A549 (cell line): ENCODE measurements around the gene ANKRD55. TPM values are rescaled to one million over a fixed set of nuclear protein-coding genes. Genes with fewer than 3 reads are reported as not detected.

Experiments used
- ATAC-seq, 2 experiments: fragments of 200-7000 bp in 1 of 2; fragments of >200 bp in 1 of 2; cut with Nextera tagmentation in 1 of 2; cut with Tn5 transposase in 1 of 2; 3 replicates each; pipeline versions ENCODE4 v1.8.0 to v1.9.1; 2018 to 2020; ENCODE audit warnings: mild to moderate bottlenecking in 1 of 2, moderate library complexity in 1 of 2
- CTCF ChIA-PET: fragments of 300-600 bp; sonication (Branson Sonifier 250); formaldehyde crosslinking; extraction: SDS; loops from one replicate; lab custom pipeline; 2021; ENCODE audit warnings: antibody characterized with exemption, inconsistent platforms; lab: Yijun Ruan, JAX
- POLR2A ChIA-PET: fragments of 350-600 bp; formaldehyde crosslinking; extraction: SDS; loops from one replicate; lab custom pipeline; 2021; ENCODE audit warnings: antibody characterized with exemption, inconsistent platforms; lab: Yijun Ruan, JAX
- DNase-seq, 2 experiments: peaks; one replicate each; pipeline versions ENCODE4 v3.0.0 to v3.0.0-alpha.2; 2011 to 2016; ENCODE audit warnings: low read depth in 1 of 2, low spot score in 1 of 2
- FAIRE-seq: peaks from 2 replicates; lab custom pipeline; 2011; peaks lifted over from hg19 to GRCh38; lab: Jason Lieb, UNC
- H3K27ac ChIP-seq, 2 experiments: fragments of >200 bp; sonication (Bioruptor Twin); formaldehyde crosslinking; 3 replicates each; pipeline ENCODE4 v1.5.1; 2016 to 2017
- H3K4me1 ChIP-seq: fragments of >200 bp; sonication (Bioruptor Twin); formaldehyde crosslinking; 3 replicates; pipeline ENCODE4 v1.6.1; 2016
- H3K4me2 ChIP-seq: fragments of >200 bp; sonication (Bioruptor Twin); formaldehyde crosslinking; 3 replicates; pipeline ENCODE4 v1.6.1; 2016
- H3K4me3 ChIP-seq: fragments of >200 bp; sonication (Bioruptor Twin); formaldehyde crosslinking; 3 replicates; pipeline ENCODE4 v1.5.1; 2016
- H3K9me3 ChIP-seq: fragments of >200 bp; sonication (Bioruptor Twin); formaldehyde crosslinking; 3 replicates; pipeline ENCODE4 v1.6.1; 2016
- CHD2 ChIP-seq: fragments of 150-350 bp; IDR thresholded peaks from 2 replicates; pipeline ENCODE4 v1.6.1; 2014; ENCODE audit warnings: low read length; ENCODE audit not compliant: partially characterized antibody
- EHF ChIP-seq: fragments of 250-450 bp; sonication (Bioruptor Pico); IDR thresholded peaks from 2 replicates; pipeline ENCODE4 v1.5.0; 2020; ENCODE audit warnings: mild to moderate bottlenecking
- EP300 ChIP-seq, 2 experiments: fragments of >200 bp; sonication (Bioruptor Twin); formaldehyde crosslinking; IDR thresholded peaks; 2 replicates in 1 of 2; 3 replicates in 1 of 2; pipeline ENCODE4 v1.6.1; 2016 to 2017
- FOXS1 ChIP-seq: fragments of 250-450 bp; sonication (Bioruptor Pico); IDR thresholded peaks from 2 replicates; pipeline ENCODE4 v1.5.0; 2020; ENCODE audit warnings: mild to moderate bottlenecking, moderate library complexity
- KDM5A ChIP-seq: fragments of 200-600 bp; sonication (generic); IDR thresholded peaks from 2 replicates; pipeline ENCODE4 v1.6.1; 2016; ENCODE audit warnings: antibody characterized with exemption, mild to moderate bottlenecking
- MAFK ChIP-seq: fragments of 450-650 bp; IDR thresholded peaks from 2 replicates; pipeline ENCODE4 v1.6.1; 2014; ENCODE audit not compliant: partially characterized antibody
- NPAS2 ChIP-seq: fragments of 250-450 bp; sonication (Bioruptor Pico); IDR thresholded peaks from 2 replicates; pipeline ENCODE4 v1.8.0; 2022; ENCODE audit warnings: mild to moderate bottlenecking, moderate library complexity, borderline replicate concordance
- PHF8 ChIP-seq: fragments of 200-600 bp; sonication (generic); IDR thresholded peaks from 2 replicates; pipeline ENCODE4 v1.6.1; 2016; ENCODE audit warnings: low read depth, mild to moderate bottlenecking, antibody characterized with exemption, moderate library complexity, borderline replicate concordance
- RFX5 ChIP-seq: fragments of 450-650 bp; IDR thresholded peaks from 2 replicates; pipeline ENCODE4 v1.7.1; 2014; ENCODE audit warnings: antibody characterized with exemption, mild to moderate bottlenecking, moderate library complexity
- TFCP2L1 ChIP-seq: fragments of 250-450 bp; sonication (Bioruptor Pico); IDR thresholded peaks from 2 replicates; pipeline ENCODE4 v1.5.0; 2021; ENCODE audit warnings: mild to moderate bottlenecking
- TP53 ChIP-seq: fragments of 250-450 bp; sonication (Bioruptor Pico); IDR thresholded peaks from 2 replicates; pipeline ENCODE4 v1.5.0; 2021; ENCODE audit warnings: mild to moderate bottlenecking, moderate library complexity
- WGBS: methylation state at CpG from one replicate; pipeline ENCODE4 v1.1.6; 2017; ENCODE audit errors: missing lambda C conversion rate; 5-methylcytosine and 5-hydroxymethylcytosine counted together
- polyA plus RNA-seq, 4 experiments: library from polyadenylated mRNA; depleted of rRNA in 3 of 4; stranded (reverse); fragments of >200 nt; fragmentation: RNase III in 1 of 4; extraction: RNeasy Plus Mini Kit Qiagen cat#74134 plus additional on column Dnase treatment in 1 of 4; gene quantifications; 2 replicates in 3 of 4; 3 replicates in 1 of 4; pipeline ENCODE4 v1.2.3, GENCODE V29; 2011 to 2017
- TF ChIP-seq, protein P1 (sequence below): fragments of 250-450 bp; sonication (Bioruptor Pico); IDR thresholded peaks from 2 replicates; pipeline ENCODE4 v1.5.0; 2021; ENCODE audit warnings: mild to moderate bottlenecking, moderate library complexity, borderline replicate concordance
- TF ChIP-seq, protein P2 (sequence below): fragments of >200 bp; sonication (Bioruptor Twin); formaldehyde crosslinking; IDR thresholded peaks from 2 replicates; pipeline ENCODE4 v1.6.1; 2016
- TF ChIP-seq, protein P3 (sequence below): IDR thresholded peaks from 2 replicates; pipeline ENCODE4 v1.6.1; 2012
- TF ChIP-seq, protein P4 (sequence below): IDR thresholded peaks from 2 replicates; pipeline ENCODE4 v1.6.1; 2012
- TF ChIP-seq, protein P5 (sequence below): IDR thresholded peaks from 2 replicates; pipeline ENCODE4 v1.6.1; 2012; ENCODE audit warnings: low read depth, borderline replicate concordance

Gene ANKRD55
- polyA plus RNA-seq, 2 of the 4 experiments (the other 2 are of a cell fraction): 0.10 to 0.30 TPM

DNA sequence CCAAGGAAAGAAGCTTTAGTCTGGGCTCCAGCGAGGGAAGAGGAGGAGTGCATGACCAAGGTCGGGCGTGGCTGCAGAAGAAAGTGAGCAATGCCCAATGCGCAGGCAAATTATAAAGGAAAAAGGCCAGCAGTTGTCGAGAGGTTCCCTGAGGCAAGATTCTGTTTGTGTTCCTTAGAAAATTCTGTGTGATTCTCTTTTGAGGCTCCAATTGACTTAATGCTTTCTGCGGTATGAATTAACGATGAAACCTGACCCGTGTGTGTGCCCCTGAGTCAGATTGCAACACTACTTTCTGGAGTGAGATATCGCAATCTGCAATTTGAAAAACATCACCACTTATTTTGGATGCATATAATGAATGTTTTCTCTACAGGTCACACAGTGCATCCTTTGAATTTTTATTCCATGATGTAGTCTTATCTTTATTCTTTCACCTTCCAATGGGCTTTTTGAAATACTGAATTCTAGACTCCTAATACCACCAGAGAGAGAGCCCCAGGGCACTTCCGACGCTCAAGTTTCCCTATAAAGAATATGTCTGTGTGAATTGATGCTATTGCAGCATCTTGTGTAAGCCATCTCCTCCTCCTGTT is 120.5 kb downstream of the ANKRD55 start (continued):
- TF ChIP-seq, protein P1, sequence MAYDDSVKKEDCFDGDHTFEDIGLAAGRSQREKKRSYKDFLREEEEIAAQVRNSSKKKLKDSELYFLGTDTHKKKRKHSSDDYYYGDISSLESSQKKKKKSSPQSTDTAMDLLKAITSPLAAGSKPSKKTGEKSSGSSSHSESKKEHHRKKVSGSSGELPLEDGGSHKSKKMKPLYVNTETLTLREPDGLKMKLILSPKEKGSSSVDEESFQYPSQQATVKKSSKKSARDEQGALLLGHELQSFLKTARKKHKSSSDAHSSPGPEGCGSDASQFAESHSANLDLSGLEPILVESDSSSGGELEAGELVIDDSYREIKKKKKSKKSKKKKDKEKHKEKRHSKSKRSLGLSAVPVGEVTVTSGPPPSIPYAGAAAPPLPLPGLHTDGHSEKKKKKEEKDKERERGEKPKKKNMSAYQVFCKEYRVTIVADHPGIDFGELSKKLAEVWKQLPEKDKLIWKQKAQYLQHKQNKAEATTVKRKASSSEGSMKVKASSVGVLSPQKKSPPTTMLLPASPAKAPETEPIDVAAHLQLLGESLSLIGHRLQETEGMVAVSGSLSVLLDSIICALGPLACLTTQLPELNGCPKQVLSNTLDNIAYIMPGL: no peak
- TF ChIP-seq MAFK: no peak
- TF ChIP-seq KDM5A: no peak
- TF ChIP-seq, protein P2, sequence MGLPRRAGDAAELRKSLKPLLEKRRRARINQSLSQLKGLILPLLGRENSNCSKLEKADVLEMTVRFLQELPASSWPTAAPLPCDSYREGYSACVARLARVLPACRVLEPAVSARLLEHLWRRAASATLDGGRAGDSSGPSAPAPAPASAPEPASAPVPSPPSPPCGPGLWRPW: peak; percentile 89
- TF ChIP-seq TFCP2L1 (CRISPR knock-in tag): no peak

DNA sequence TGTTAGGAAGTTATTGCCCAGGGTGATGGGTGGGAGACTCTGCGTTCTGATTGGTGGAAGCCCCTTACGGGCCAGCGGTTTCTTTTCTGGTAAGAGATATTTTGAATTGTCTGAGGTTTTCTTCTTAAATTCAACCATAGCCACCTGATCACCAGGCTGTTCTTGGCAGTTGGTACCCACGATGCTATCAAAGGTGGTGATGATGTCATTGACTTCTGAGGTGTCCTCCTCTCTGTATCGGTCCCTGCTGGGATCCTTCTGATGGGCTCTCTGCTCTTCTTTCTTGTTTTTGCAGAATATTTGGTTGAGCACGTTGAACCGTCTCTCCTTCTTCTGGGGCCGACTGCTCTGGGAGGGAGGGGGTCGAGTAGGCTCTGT is 121.7 kb downstream of the ANKRD55 start:
- ChIA-PET CTCF (interaction anchor here (2.5 kb wide), 1 partner anchor 11 kb away, joined by 6 read pairs; no protein-coding TSS in a partner anchor), POLR2A (interaction anchor here (1.4 kb wide), 1 partner anchor 12 kb away, joined by 4 read pairs; no protein-coding TSS in a partner anchor)
- TF ChIP-seq RFX5 (no peak), EP300 (IDR thresholded peaks at IDR 0.05) (no peak), TFCP2L1 (CRISPR knock-in tag) (no peak), EHF (no peak)
- TF ChIP-seq, protein P2: no peak
- TF ChIP-seq, protein P3, sequence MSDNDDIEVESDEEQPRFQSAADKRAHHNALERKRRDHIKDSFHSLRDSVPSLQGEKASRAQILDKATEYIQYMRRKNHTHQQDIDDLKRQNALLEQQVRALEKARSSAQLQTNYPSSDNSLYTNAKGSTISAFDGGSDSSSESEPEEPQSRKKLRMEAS: no peak
- H3K9me3 ChIP-seq: no peaks in the 10 kb centered on the region
- 94% methylated on average over 9 of the region's 9 CpGs for WGBS
- H3K4me2 ChIP-seq: peak overlapping the region; percentile 50; the same call in 2 of the 3 replicates
- H3K4me3 ChIP-seq: no peak overlapping the region
- H3K27ac ChIP-seq: peak overlapping the region; percentile 73 to 88
- ATAC-seq (no peak), FAIRE-seq (no peak), DNase-seq (no peak)
- H3K4me1 ChIP-seq: peaks cover 46% of the 10 kb centered on the region

DNA sequence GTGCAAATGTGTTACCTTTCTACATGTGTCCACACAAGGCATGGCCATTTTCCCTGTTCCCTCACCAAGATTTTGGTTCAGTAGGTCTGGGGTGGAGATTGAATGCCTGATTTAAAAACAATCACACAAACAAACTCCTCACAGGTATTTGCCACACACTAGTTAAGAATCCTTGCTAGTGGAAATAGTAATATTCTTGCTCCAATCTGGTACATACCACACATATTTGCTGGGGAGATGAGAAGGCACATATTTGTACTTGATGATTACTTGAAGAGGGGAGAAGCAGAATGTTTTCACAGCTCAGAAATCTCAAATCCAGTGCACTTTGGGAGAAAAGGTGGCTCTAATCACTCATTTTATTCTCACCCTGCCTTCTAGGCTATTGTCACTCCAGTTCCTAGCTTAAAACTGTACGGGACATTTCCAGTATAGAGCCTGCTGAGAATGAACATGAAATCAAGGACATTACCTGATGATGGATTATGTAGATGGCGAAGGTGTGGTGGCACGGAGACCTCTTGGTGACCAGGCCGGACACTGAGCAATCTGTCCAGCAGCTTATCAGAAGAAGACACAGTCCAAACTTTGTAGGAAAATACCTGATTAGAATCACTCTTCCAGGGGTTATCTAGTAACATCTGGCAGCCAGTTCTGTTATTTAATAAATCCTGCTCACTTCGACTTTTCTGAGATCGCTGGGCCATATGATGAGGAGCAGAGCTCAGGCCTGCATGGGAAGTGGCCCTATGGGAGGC is 122.3 kb downstream of the ANKRD55 start:
- DNase-seq: no peak

More for the DNA sequence above, 122.3 kb downstream of the ANKRD55 start:
- H3K4me2 ChIP-seq: peak overlapping the region; percentile 19
- POLR2A ChIA-PET: interaction anchor here (1.4 to 1.7 kb wide), 2 partner anchors 12 to 13 kb away, joined by 3 to 4 read pairs; no protein-coding TSS in a partner anchor
- peaks cover 48% of the 10 kb centered on the region for H3K4me1 ChIP-seq
- ATAC-seq: peak in 1 of 2 experiments; percentile 16; a peak in 1 of 6 replicates
- H3K9me3 ChIP-seq: no peaks in the 10 kb centered on the region
- no peak for FAIRE-seq
- 92% methylated on average over 6 of the region's 6 CpGs for WGBS
- peak overlapping the region; percentile 73 to 88 for H3K27ac ChIP-seq
- TF ChIP-seq PHF8 (no peak), FOXS1 (no peak), EP300 (IDR thresholded peaks at IDR 0.05) (no peak), TP53 (CRISPR knock-in tag) (no peak), KDM5A (no peak), CHD2 (no peak), NPAS2 (no peak), TFCP2L1 (CRISPR knock-in tag) (no peak)
- TF ChIP-seq, protein P2: no peak
- TF ChIP-seq, protein P4, sequence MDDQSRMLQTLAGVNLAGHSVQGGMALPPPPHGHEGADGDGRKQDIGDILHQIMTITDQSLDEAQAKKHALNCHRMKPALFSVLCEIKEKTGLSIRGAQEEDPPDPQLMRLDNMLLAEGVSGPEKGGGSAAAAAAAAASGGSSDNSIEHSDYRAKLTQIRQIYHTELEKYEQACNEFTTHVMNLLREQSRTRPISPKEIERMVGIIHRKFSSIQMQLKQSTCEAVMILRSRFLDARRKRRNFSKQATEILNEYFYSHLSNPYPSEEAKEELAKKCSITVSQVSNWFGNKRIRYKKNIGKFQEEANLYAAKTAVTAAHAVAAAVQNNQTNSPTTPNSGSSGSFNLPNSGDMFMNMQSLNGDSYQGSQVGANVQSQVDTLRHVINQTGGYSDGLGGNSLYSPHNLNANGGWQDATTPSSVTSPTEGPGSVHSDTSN: no peak
- TF ChIP-seq, protein P5, sequence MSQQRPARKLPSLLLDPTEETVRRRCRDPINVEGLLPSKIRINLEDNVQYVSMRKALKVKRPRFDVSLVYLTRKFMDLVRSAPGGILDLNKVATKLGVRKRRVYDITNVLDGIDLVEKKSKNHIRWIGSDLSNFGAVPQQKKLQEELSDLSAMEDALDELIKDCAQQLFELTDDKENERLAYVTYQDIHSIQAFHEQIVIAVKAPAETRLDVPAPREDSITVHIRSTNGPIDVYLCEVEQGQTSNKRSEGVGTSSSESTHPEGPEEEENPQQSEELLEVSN: no peak
- no peak overlapping the region for H3K4me3 ChIP-seq
- CTCF ChIA-PET: interaction anchor here (0.6 to 2.5 kb wide), 4 partner anchors 11 to 231 kb away, joined by 3 to 6 read pairs (median 4); no protein-coding TSS in a partner anchor
